ENCODE data around the gene NMNAT2. TPM values are rescaled to one million over a fixed set of nuclear protein-coding genes. Genes with fewer than 3 reads are reported as not detected.

The NMNAT2 gene
- total RNA-seq, 1 donor from 2014 or later, result 0.50 TPM

GRCh38 chr1:183237046-183237445, 181.1 kb downstream of the NMNAT2 start:
- no peak for FAIRE-seq

GRCh38 chr1:183236158-183236725, 181.9 kb downstream of the NMNAT2 start:
- no peaks in the 10 kb centered on the region for H4K20me1 ChIP-seq (ENCODE audit: insufficient read depth, low read length)
- H2AFZ ChIP-seq (ENCODE audit: low read depth, low read length), result no peak overlapping the region
- H3K79me2 ChIP-seq (ENCODE audit: insufficient read depth, low read length), result no peaks in the 10 kb centered on the region
- H3K9ac ChIP-seq (ENCODE audit: low read length), result no peak overlapping the region
- peak overlapping the region; percentile 99 for H3K27ac ChIP-seq (ENCODE audit: low read depth, low read length)
- H3K9me3 Mint-ChIP-seq (ENCODE audit: unreplicated experiment), result no peaks in the 10 kb centered on the region
- H3K27me3 Mint-ChIP-seq (ENCODE audit: low read depth, unreplicated experiment), result no peaks in the 10 kb centered on the region
- peaks cover 38% of the 10 kb centered on the region for H3K4me1 Mint-ChIP-seq (ENCODE audit: low read depth, unreplicated experiment)
- no peaks in the 10 kb centered on the region for H3K27me3 ChIP-seq (ENCODE audit: insufficient read depth, low read length)
- no peaks in the 10 kb centered on the region for H3K36me3 ChIP-seq (ENCODE audit: insufficient read depth, low read length)
- DNase-seq (ENCODE audit: low read depth) (no peak), FAIRE-seq (no peak)
- no peak overlapping the region for H3K27ac Mint-ChIP-seq (ENCODE audit: unreplicated experiment)
- H3K36me3 Mint-ChIP-seq (ENCODE audit: low read depth, unreplicated experiment), result no peaks in the 10 kb centered on the region
- peaks cover 26% of the 10 kb centered on the region for H3K4me1 ChIP-seq (ENCODE audit: insufficient read depth, low read length)
- no peaks in the 10 kb centered on the region for H3K9me3 ChIP-seq (ENCODE audit: insufficient read depth, low read depth, low read length)
- no peak overlapping the region for H3K4me3 ChIP-seq (ENCODE audit: insufficient read depth, low read depth, low read length)
- TF ChIP-seq EZH2 (IDR thresholded peaks at IDR 0.05; ENCODE audit: insufficient read depth, low read length) (no peak), CTCF (IDR thresholded peaks at IDR 0.05; ENCODE audit: insufficient read depth, low read depth, low read length) (no peak)
- H3K4me3 Mint-ChIP-seq (ENCODE audit: unreplicated experiment), result no peak overlapping the region
- H3K4me2 ChIP-seq (ENCODE audit: low read length), result no peak overlapping the region

More at GRCh38 chr1:183237046-183237445, 181.1 kb downstream of the NMNAT2 start:
- Histone ChIP-seq H3K4me1 (ENCODE audit: insufficient read depth, low read length) (peaks cover 26% of the 10 kb centered on the region), H4K20me1 (ENCODE audit: insufficient read depth, low read length) (no peaks in the 10 kb centered on the region), H3K9me3 (ENCODE audit: insufficient read depth, low read depth, low read length) (no peaks in the 10 kb centered on the region), H3K4me2 (ENCODE audit: low read length) (no peak overlapping the region), H3K79me2 (ENCODE audit: insufficient read depth, low read length) (no peaks in the 10 kb centered on the region), H3K4me3 (ENCODE audit: insufficient read depth, low read depth, low read length) (no peak overlapping the region), H3K36me3 (ENCODE audit: insufficient read depth, low read length) (no peaks in the 10 kb centered on the region), H3K9ac (ENCODE audit: low read length) (no peak overlapping the region), H3K27ac (ENCODE audit: low read depth, low read length) (no peak overlapping the region), H2AFZ (ENCODE audit: low read depth, low read length) (no peak overlapping the region), H3K27me3 (ENCODE audit: insufficient read depth, low read length) (no peaks in the 10 kb centered on the region)
- no peaks in the 10 kb centered on the region for H3K9me3 Mint-ChIP-seq (ENCODE audit: unreplicated experiment)
- H3K27me3 Mint-ChIP-seq (ENCODE audit: low read depth, unreplicated experiment), result no peaks in the 10 kb centered on the region
- DNase-seq (ENCODE audit: low read depth), result no peak
- no peak overlapping the region for H3K4me3 Mint-ChIP-seq (ENCODE audit: unreplicated experiment)
- H3K36me3 Mint-ChIP-seq (ENCODE audit: low read depth, unreplicated experiment), result no peaks in the 10 kb centered on the region
- H3K27ac Mint-ChIP-seq (ENCODE audit: unreplicated experiment), result peak overlapping the region; percentile 23
- H3K4me1 Mint-ChIP-seq (ENCODE audit: low read depth, unreplicated experiment), result peaks cover 37% of the 10 kb centered on the region
- TF ChIP-seq EZH2 (IDR thresholded peaks at IDR 0.05; ENCODE audit: insufficient read depth, low read length), result no peak

- H3K4me3 Mint-ChIP-seq (ENCODE audit: unreplicated experiment), result no peak overlapping the region
- Histone ChIP-seq H3K4me1 (ENCODE audit: insufficient read depth, low read length) (peaks cover 31% of the 10 kb centered on the region), H3K79me2 (ENCODE audit: insufficient read depth, low read length) (no peaks in the 10 kb centered on the region), H3K27me3 (ENCODE audit: insufficient read depth, low read length) (no peaks in the 10 kb centered on the region), H3K9me3 (ENCODE audit: insufficient read depth, low read depth, low read length) (no peaks in the 10 kb centered on the region), H3K4me3 (ENCODE audit: insufficient read depth, low read depth, low read length) (peak overlapping the region; percentile 61), H2AFZ (ENCODE audit: low read depth, low read length) (peak overlapping the region; percentile 43), H3K4me2 (ENCODE audit: low read length) (peak overlapping the region; percentile 91), H3K9ac (ENCODE audit: low read length) (peak overlapping the region; percentile 92), H3K27ac (ENCODE audit: low read depth, low read length) (peak overlapping the region; percentile 99), H4K20me1 (ENCODE audit: insufficient read depth, low read length) (no peaks in the 10 kb centered on the region), H3K36me3 (ENCODE audit: insufficient read depth, low read length) (no peaks in the 10 kb centered on the region)
- no peaks in the 10 kb centered on the region for H3K27me3 Mint-ChIP-seq (ENCODE audit: low read depth, unreplicated experiment)
- no peaks in the 10 kb centered on the region for H3K36me3 Mint-ChIP-seq (ENCODE audit: low read depth, unreplicated experiment)
- FAIRE-seq (no peak), DNase-seq (ENCODE audit: low read depth) (no peak)
- H3K9me3 Mint-ChIP-seq (ENCODE audit: unreplicated experiment), result no peaks in the 10 kb centered on the region
- H3K27ac Mint-ChIP-seq (ENCODE audit: unreplicated experiment), result peak overlapping the region; percentile 83
- H3K4me1 Mint-ChIP-seq (ENCODE audit: low read depth, unreplicated experiment), result peaks cover 42% of the 10 kb centered on the region
- no peak for TF ChIP-seq EZH2 (IDR thresholded peaks at IDR 0.05; ENCODE audit: insufficient read depth, low read length)
- no peak for TF ChIP-seq CTCF (IDR thresholded peaks at IDR 0.05; ENCODE audit: insufficient read depth, low read depth, low read length)
Observed at GRCh38 chr1:183235503-183235902, 182.7 kb downstream of the NMNAT2 start.
